K562 (cell line): ENCODE results near the gene KIF18B. TPM values are rescaled to one million over a fixed set of nuclear protein-coding genes. Genes with fewer than 3 reads are reported as not detected.
A peak's percentile ranks its signal among the peaks of the same experiment; 100 is the strongest.

Experiments used
- ATAC-seq: fragments of 200-7000 bp; cut with Tn5 transposase; 3 replicates; pipeline ENCODE4 v1.9.1; 2020; ENCODE audit warnings: moderate library complexity
- BruUV-seq: library from RNA; stranded (reverse); fragments of 400-500 nt; replicated peaks from 2 replicates; lab custom pipeline; 2021; lab: Mats Ljungman, UMichigan
- CTCF ChIA-PET: fragments of 300-600 bp; formaldehyde crosslinking; extraction: SDS; loops from one replicate; lab custom pipeline; 2021; ENCODE audit warnings: low intra/inter-chr PET ratio; lab: Yijun Ruan, JAX
- POLR2A ChIA-PET: fragments of 300-600, 350-650 bp; sonication (Branson Sonifier 250); formaldehyde crosslinking; extraction: SDS; loops from one replicate; lab custom pipeline; 2021; ENCODE audit warnings: antibody characterized with exemption, inconsistent platforms; lab: Yijun Ruan, JAX
- DNase-seq, 4 experiments: peaks; one replicate each; pipeline versions ENCODE4 v3.0.0 to v3.0.0-alpha.2; 2011 to 2018; ENCODE audit warnings: low spot score in 3 of 4, mixed read lengths in 3 of 4; ENCODE audit errors: extremely low read depth in 1 of 4
- FAIRE-seq: peaks from 2 replicates; lab custom pipeline; 2011; peaks lifted over from hg19 to GRCh38; lab: Jason Lieb, UNC
- H2AFZ ChIP-seq: 2 replicates; pipeline ENCODE4 v1.6.0; 2011; ENCODE audit warnings: low read depth, low read length, control low read depth, inconsistent platforms
- H3K27ac ChIP-seq: fragments of 200-600 bp; 3 replicates; pipeline ENCODE4 v1.8.0; 2011; ENCODE audit warnings: low read depth, mild to moderate bottlenecking, control low read depth, inconsistent platforms, low read length, moderate library complexity, mixed read lengths; ENCODE audit errors: extremely low read depth
- H3K27me3 ChIP-seq, 2 experiments: fragments of 300-600 bp in 1 of 2; 2 replicates in 1 of 2; 3 replicates in 1 of 2; pipeline versions ENCODE4 v1.6.0 to v1.8.0; 2011; ENCODE audit warnings: inconsistent platforms in 2 of 2, low read length in 2 of 2, mild to moderate bottlenecking in 1 of 2, mixed read lengths in 1 of 2, moderate library complexity in 1 of 2; ENCODE audit not compliant: control insufficient read depth in 2 of 2, insufficient read depth in 2 of 2
- H3K36me3 ChIP-seq: fragments of 300-600 bp; 3 replicates; pipeline ENCODE4 v1.8.0; 2011; ENCODE audit warnings: mild to moderate bottlenecking, low read length, inconsistent platforms; ENCODE audit not compliant: control insufficient read depth, insufficient read depth
- H3K4me1 ChIP-seq, 2 experiments: fragments of 200-600 bp in 1 of 2; replicated peaks in 1 of 2; 2 replicates in 1 of 2; 3 replicates in 1 of 2; pipeline versions ENCODE4 v1.5.1 to v1.8.0; 2011; ENCODE audit warnings: inconsistent platforms in 2 of 2, low read length in 2 of 2, mild to moderate bottlenecking in 1 of 2, mixed read lengths in 1 of 2, moderate library complexity in 1 of 2; ENCODE audit not compliant: control insufficient read depth in 2 of 2, insufficient read depth in 2 of 2
- H3K4me2 ChIP-seq: 2 replicates; pipeline ENCODE4 v1.6.1; 2011; ENCODE audit warnings: low read length, control low read depth, inconsistent platforms, mixed read lengths; ENCODE audit not compliant: insufficient read depth
- H3K4me3 ChIP-seq: fragments of 200-600 bp; sonication (generic), shearing (Covaris generic); 2 replicates; pipeline ENCODE4 v1.5.1; 2016; ENCODE audit warnings: control low read depth, inconsistent platforms
- H3K79me2 ChIP-seq: fragments of 200-600 bp; 3 replicates; pipeline ENCODE4 v1.8.0; 2011; ENCODE audit warnings: low read length, inconsistent platforms; ENCODE audit not compliant: control insufficient read depth, insufficient read depth
- H3K9ac ChIP-seq, 2 experiments: 2 replicates each; pipeline versions ENCODE4 v1.6.0 to v1.6.1; 2011; ENCODE audit warnings: low read depth in 2 of 2, low read length in 2 of 2, control low read depth in 1 of 2, inconsistent platforms in 1 of 2, mild to moderate bottlenecking in 1 of 2, mixed read lengths in 1 of 2; ENCODE audit not compliant: insufficient read depth in 1 of 2
- H3K9me1 ChIP-seq: one replicate; pipeline ENCODE4 v1.6.0; 2011; ENCODE audit warnings: inconsistent platforms, mild to moderate bottlenecking, low read length, moderate library complexity; ENCODE audit not compliant: control insufficient read depth, insufficient read depth
- H3K9me3 ChIP-seq: replicated peaks from 2 replicates; pipeline ENCODE4 v1.5.1; 2011; ENCODE audit warnings: low read depth, low read length, inconsistent platforms; ENCODE audit not compliant: control insufficient read depth, insufficient read depth
- H4K20me1 ChIP-seq: replicated peaks from 2 replicates; pipeline ENCODE4 v1.6.1; 2011; ENCODE audit warnings: low read length, inconsistent platforms, mixed read lengths; ENCODE audit not compliant: control insufficient read depth, insufficient read depth
- HMG20A ChIP-seq: fragments of 450-650 bp; formaldehyde crosslinking; conservative IDR thresholded peaks from 2 replicates; pipeline ENCODE4 v1.4.0; 2020; ENCODE audit warnings: mild to moderate bottlenecking, mixed read lengths
- PRDM10 ChIP-seq: fragments of 450-650 bp; IDR thresholded peaks from 2 replicates; pipeline ENCODE4 v1.6.1; 2018; ENCODE audit not compliant: partially characterized antibody
- WGBS: fragments of 100-300 bp; shearing (Covaris generic); methylation state at CpG from one replicate; pipeline ENCODE4 v1.1.6; 2016; ENCODE audit warnings: low coverage, mixed read lengths; ENCODE audit not compliant: insufficient coverage; ENCODE audit errors: missing lambda C conversion rate; 5-methylcytosine and 5-hydroxymethylcytosine counted together
- in situ Hi-C: fragments of 300-500 bp; cut with MboI; formaldehyde crosslinking; loops from 4 replicates; pipeline ENCODE4 v1.15.0; 2018; ENCODE audit warnings: inconsistent platforms, mixed read lengths
- intact Hi-C: fragments of 100-400 bp; cut with micrococcal nuclease; formaldehyde crosslinking; loops from 2 replicates; pipeline ENCODE4 v1.14.2; 2022
- polyA plus RNA-seq, 8 experiments: library from polyadenylated mRNA; depleted of rRNA in 4 of 8; stranded (reverse) in 5 of 8; unstranded in 3 of 8; fragments of >200 nt; fragmentation: Nextera tagmentation in 2 of 8; fragmentation: Illumina TruSeq in 1 of 8; extraction: Ambion mirVana in 2 of 8; extraction: Trizol in 1 of 8; gene quantifications; 2 replicates each; pipeline versions ENCODE4 v1.2.1 to v1.2.3, GENCODE V29; 2011 to 2014; ENCODE audit warnings: inconsistent platforms in 1 of 8, missing spikeins in 1 of 8
- total RNA-seq, 7 experiments: library from RNA; depleted of rRNA in 6 of 7; stranded (reverse); fragments of >200 nt in 6 of 7; fragmentation: Illumina TruSeq in 2 of 7; extraction: Trizol in 2 of 7; gene quantifications; 2 replicates each; pipeline versions ENCODE4 v1.2.1 to v1.2.3, GENCODE V29; 2011 to 2021; ENCODE audit warnings: low replicate concordance in 1 of 7

Gene KIF18B
- total and polyA plus RNA-seq, 9 of the 15 experiments (the other 6 are each of a cell fraction or from before 2014, with no cell fraction given), result 2.0 to 42.8 (median 13.2) TPM

- Histone ChIP-seq H3K4me1 (peaks cover 3 to 12% of the 10 kb centered on the region in 2 experiments; a peak in 4 of 5 replicates), H3K9me3 (no peaks in the 10 kb centered on the region), H3K27me3 (peaks cover 27 to 62% of the 10 kb centered on the region in 2 experiments), H3K9ac (peak overlapping the region in 1 of 2 experiments; percentile 69; a peak in 2 of 4 replicates), H4K20me1 (peaks cover 8% of the 10 kb centered on the region), H3K79me2 (no peaks in the 10 kb centered on the region), H2AFZ (no peak overlapping the region), H3K9me1 (no peaks in the 10 kb centered on the region), H3K36me3 (no peaks in the 10 kb centered on the region), H3K4me2 (no peak overlapping the region), H3K27ac (no peak overlapping the region), H3K4me3 (no peak overlapping the region)
- ATAC-seq (peak; percentile 35; the same call in 1 of the 3 replicates), FAIRE-seq (no peak), DNase-seq (peak in 1 of 4 experiments; percentile 41)
- under 1% methylated on average over 9 of the region's 9 CpGs for WGBS
- in situ Hi-C loops (no loop called here), intact Hi-C loops (no loop called here)
- peak; percentile 55 for TF ChIP-seq PRDM10
- TF ChIP-seq HMG20A (CRISPR knock-in tag), result no peak
- POLR2A ChIA-PET, result interaction anchor here (0.7 to 1.5 kb wide), 3 partner anchors 11 to 32 kb away, joined by 3 read pairs; partner anchors contain the start of gene KIF18B
- CTCF ChIA-PET, result no interaction called here
- no TSS peak for BruUV-seq
Observed at GRCh38 chr17:44979426-44979995, 31.9 kb upstream of the KIF18B start.
